K562 (cell line): ENCODE data around the gene FAM180B. TPM values are rescaled to one million over a fixed set of nuclear protein-coding genes. Genes with fewer than 3 reads are reported as not detected.
A peak's percentile ranks its signal among the peaks of the same experiment; 100 is the strongest.

Experiments used
- CHD1 ChIP-seq: fragments of 200-600 bp; sonication (generic); IDR thresholded peaks from one replicate; pipeline ENCODE4 v1.6.1; 2012; ENCODE audit warnings: mild to moderate bottlenecking, moderate library complexity, low read length, inconsistent platforms
- ELK1 ChIP-seq: sonication (generic); formaldehyde crosslinking; IDR thresholded peaks from 2 replicates; pipeline ENCODE4 v1.8.1; 2022; ENCODE audit warnings: missing genetic modification reagents
- FOXA1 ChIP-seq: fragments of 450-650 bp; IDR thresholded peaks from 2 replicates; pipeline ENCODE4 v1.6.1; 2016; ENCODE audit warnings: mild to moderate bottlenecking, borderline replicate concordance
- FOXP1 ChIP-seq: sonication (generic); formaldehyde crosslinking; IDR thresholded peaks from 2 replicates; pipeline ENCODE4 v1.8.0; 2022; ENCODE audit warnings: mild to moderate bottlenecking, missing genetic modification reagents
- GTF3C2 ChIP-seq: IDR thresholded peaks from 3 replicates; pipeline ENCODE4 v1.6.1; 2011; ENCODE audit warnings: borderline replicate concordance, mild to moderate bottlenecking, moderate library complexity; ENCODE audit not compliant: insufficient read length; ENCODE audit errors: extremely low read depth
- KLF13 ChIP-seq: fragments of 450-650 bp; IDR thresholded peaks from 2 replicates; pipeline ENCODE4 v1.6.1; 2016; ENCODE audit warnings: missing genetic modification characterization, low read depth, mild to moderate bottlenecking, missing compliant biosample characterization, moderate library complexity, borderline replicate concordance
- PREB ChIP-seq: sonication (generic); formaldehyde crosslinking; IDR thresholded peaks from 2 replicates; pipeline ENCODE4 v1.8.1; 2023; ENCODE audit warnings: mild to moderate bottlenecking, missing genetic modification reagents
- RBM22 ChIP-seq: fragments of 200-400 bp; formaldehyde crosslinking; IDR thresholded peaks from 2 replicates; pipeline ENCODE4 v1.6.1; 2018; ENCODE audit warnings: low read length, low read depth; ENCODE audit not compliant: poor library complexity, severe bottlenecking
- SUPT5H ChIP-seq: fragments of 450-650 bp; IDR thresholded peaks from 2 replicates; pipeline ENCODE4 v1.6.1; 2016
- TRIM24 ChIP-seq, 2 experiments: fragments of 450-650 bp; IDR thresholded peaks; 2 replicates each; pipeline ENCODE4 v1.6.1; 2016
- ZBTB7A ChIP-seq: IDR thresholded peaks from 2 replicates; pipeline ENCODE4 v1.6.1; 2011; ENCODE audit warnings: low read depth, mild to moderate bottlenecking, low read length, moderate library complexity, borderline replicate concordance; ENCODE audit not compliant: control insufficient read depth
- ZBTB8A ChIP-seq: fragments of 450-650 bp; IDR thresholded peaks from 2 replicates; pipeline ENCODE4 v1.6.1; 2018; ENCODE audit warnings: mild to moderate bottlenecking, moderate library complexity; ENCODE audit not compliant: partially characterized antibody
- ZNF175 ChIP-seq: fragments of 200-800 bp; sonication (Bioruptor generic); IDR thresholded peaks from 2 replicates; pipeline ENCODE4 v1.6.1; 2016; ENCODE audit warnings: low read depth, mild to moderate bottlenecking, missing genetic modification characterization, missing compliant biosample characterization
- ZNF263 ChIP-seq: sonication (generic); formaldehyde crosslinking; IDR thresholded peaks from 2 replicates; pipeline ENCODE4 v1.8.0; 2022; ENCODE audit warnings: mild to moderate bottlenecking, missing genetic modification reagents, borderline replicate concordance
- ZNF395 ChIP-seq: fragments of 200-800 bp; sonication (Bioruptor generic); IDR thresholded peaks from 2 replicates; pipeline ENCODE4 v1.6.1; 2017; ENCODE audit warnings: missing genetic modification characterization, missing compliant biosample characterization
- ZNF696 ChIP-seq: fragments of 250-450 bp; sonication (Bioruptor Pico); conservative IDR thresholded peaks from 2 replicates; pipeline ENCODE4 v1.4.0; 2020; ENCODE audit warnings: mild to moderate bottlenecking, moderate library complexity
- ZNF764 ChIP-seq: fragments of 250-450 bp; sonication (Bioruptor Pico); IDR thresholded peaks from 2 replicates; pipeline ENCODE4 v1.4.0; 2020; ENCODE audit warnings: low read depth, mild to moderate bottlenecking, moderate library complexity
- polyA plus RNA-seq, 8 experiments: library from polyadenylated mRNA; depleted of rRNA in 4 of 8; stranded (reverse) in 5 of 8; unstranded in 3 of 8; fragments of >200 nt; fragmentation: Nextera tagmentation in 2 of 8; fragmentation: Illumina TruSeq in 1 of 8; extraction: Ambion mirVana in 2 of 8; extraction: Trizol in 1 of 8; gene quantifications; 2 replicates each; pipeline versions ENCODE4 v1.2.1 to v1.2.3, GENCODE V29; 2011 to 2014; ENCODE audit warnings: inconsistent platforms in 1 of 8, missing spikeins in 1 of 8
- total RNA-seq, 7 experiments: library from RNA; depleted of rRNA in 6 of 7; stranded (reverse); fragments of >200 nt in 6 of 7; fragmentation: Illumina TruSeq in 2 of 7; extraction: Trizol in 2 of 7; gene quantifications; 2 replicates each; pipeline versions ENCODE4 v1.2.1 to v1.2.3, GENCODE V29; 2011 to 2021; ENCODE audit warnings: low replicate concordance in 1 of 7

The FAM180B gene
- total and polyA plus RNA-seq, 9 of the 15 experiments (the other 6 are each of a cell fraction or from before 2014, with no cell fraction given), result 0.05 to 0.14 TPM; not detected in 7

- peak; percentile 99 for TF ChIP-seq RBM22
- TF ChIP-seq ZNF263, result no peak
- no peak for TF ChIP-seq ZBTB7A
- TF ChIP-seq PREB (CRISPR knock-in tag), result peak; percentile 90
- 0 out of 2 replicates have a peak, but pooled peaks have one; percentile 83 for TF ChIP-seq FOXP1 (CRISPR knock-in tag)
- TF ChIP-seq TRIM24 (IDR thresholded peaks at IDR 0.05), result peak; percentile 82 to 100
- TF ChIP-seq CHD1, result peak; percentile 79
- TF ChIP-seq ELK1 (CRISPR knock-in tag), result no peak
- TF ChIP-seq ZNF175 (CRISPR knock-in tag), result no peak
- TF ChIP-seq FOXA1, result no peak
- TF ChIP-seq GTF3C2, result no peak
- no peak for TF ChIP-seq ZNF395 (CRISPR knock-in tag)
- peak; percentile 93 for TF ChIP-seq SUPT5H
- TF ChIP-seq ZNF764 (CRISPR knock-in tag), result no peak
- TF ChIP-seq KLF13 (tag), result peak; percentile 81
- TF ChIP-seq ZBTB8A, result no peak
- TF ChIP-seq ZNF696, result no peak
Observed at GRCh38 chr11:47578524-47579494, 7.7 kb upstream of the FAM180B start, which contains the start of the genes KBTBD4 and NDUFS3 (continued).
